Inflammatory macrophage treated with lipopolysaccharide for 1 hour (primary cell): ENCODE results near the gene CLK2.
"Not testable (repeated sequence)": the region's sequence is repeated elsewhere in the genome, so short reads cannot be mapped to it uniquely, and the experiment has no call there.

Experiments used
- DNase-seq, 2 donors: peaks; one replicate each; pipeline ENCODE4 v3.0.0-alpha.2; 2020 to 2022

Gene CLK2

DNA sequence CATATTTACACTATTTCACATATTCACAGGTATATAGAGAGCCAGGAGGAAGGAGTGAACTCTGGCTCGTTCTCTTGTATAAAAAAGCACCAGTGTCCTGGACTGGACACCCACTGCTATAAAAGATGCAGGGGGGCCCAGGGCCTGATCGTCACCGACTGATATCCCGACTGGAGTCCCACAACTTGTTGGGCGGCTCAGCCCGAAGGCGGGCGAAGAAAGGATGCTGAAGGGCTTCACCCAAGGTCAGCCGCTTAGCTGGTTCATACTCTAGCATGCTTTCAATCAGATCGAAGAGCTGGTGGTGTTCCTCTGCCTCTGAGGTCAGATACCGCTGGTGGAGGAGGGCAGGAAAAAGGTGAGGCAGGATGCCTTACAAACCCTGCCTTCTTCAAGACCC is 10.2 kb downstream of the CLK2 start:
- no peak for DNase-seq

DNA sequence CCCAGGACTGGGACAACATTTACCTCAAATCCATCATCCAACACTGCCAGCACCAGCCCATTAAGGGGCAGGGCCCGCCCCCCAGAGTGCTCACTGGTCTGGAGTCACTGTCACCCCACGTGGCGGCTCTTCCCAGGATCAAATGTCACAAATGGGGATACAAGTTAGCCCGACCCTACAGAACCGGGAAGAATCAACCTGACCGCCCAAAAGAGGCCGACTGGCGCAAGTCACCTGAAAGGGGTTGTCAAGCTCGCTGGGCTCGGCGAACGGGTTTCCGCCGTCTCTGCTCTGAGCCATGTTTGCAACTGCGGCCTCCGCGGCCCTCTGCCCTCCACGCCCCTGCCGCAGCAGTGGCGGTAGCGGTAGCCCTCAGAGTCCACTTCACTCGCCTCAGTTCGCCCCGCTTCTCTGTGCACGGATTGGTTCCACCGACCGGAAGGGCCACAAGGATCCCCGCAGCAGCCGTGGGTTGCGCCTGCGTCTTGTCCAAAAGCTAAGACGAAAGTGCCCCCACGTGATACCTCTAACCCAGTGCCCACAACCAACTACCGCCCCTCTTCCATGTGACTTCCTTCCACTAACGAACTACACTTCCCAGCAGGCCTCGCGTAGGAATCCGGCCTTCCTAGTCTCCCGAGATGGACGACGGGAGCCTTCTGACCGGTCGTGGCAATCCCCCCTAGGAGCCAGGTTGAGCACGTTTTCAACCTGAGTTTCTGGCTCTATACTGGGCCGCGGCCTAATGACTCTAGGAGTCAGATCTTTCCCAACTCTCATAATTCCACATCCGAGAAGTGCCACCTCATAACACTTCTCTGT is 11.2 kb downstream of the CLK2 start, which contains the start of gene SCAMP3:
SCAMP3 (minus strand) TSS at position 509 of the 822 bp plus-strand sequence; CDS start at position 300, 209 bp downstream.
- DNase-seq: peak; percentile 98

DNA sequence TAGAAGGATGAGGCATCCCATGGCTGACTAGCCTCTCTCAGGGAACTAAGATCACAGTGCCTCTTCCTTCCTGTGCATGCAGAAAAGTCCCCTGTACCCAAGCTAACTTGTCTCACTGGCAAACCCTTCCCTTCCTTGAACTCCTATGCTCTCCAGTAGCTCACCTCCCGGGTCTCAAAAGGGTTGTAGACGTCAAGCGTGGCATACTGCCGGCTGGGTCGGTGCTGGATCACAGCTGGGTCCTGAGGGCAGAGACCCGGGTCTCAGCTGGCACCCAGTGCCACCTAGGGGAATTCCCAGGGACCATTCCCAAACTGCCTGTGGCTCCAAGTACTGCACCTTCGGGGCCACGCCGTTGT is 11.8 kb downstream of the CLK2 start:
- peak; percentile 25 for DNase-seq

DNA sequence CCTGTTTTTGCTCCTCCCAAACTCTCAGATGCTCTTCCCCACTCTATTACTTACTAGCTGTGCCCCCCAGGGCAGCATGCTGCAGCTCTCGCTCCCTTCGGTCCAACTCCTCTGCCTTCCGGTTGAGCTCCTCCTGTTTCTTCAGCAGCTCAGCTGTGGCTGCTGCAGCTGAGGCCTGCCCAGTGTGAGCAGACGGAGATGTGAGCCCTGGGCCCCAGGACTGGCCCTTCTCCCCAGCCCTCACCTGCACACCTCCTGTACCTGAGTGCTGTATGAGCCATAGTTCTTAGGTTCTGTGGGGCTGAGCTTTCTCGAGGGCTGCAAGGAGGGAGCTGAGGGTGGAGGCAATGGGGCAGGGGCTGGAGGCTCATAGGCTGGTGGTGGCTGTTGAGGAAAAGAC is 13.0 kb downstream of the CLK2 start:
- no peak for DNase-seq

DNA sequence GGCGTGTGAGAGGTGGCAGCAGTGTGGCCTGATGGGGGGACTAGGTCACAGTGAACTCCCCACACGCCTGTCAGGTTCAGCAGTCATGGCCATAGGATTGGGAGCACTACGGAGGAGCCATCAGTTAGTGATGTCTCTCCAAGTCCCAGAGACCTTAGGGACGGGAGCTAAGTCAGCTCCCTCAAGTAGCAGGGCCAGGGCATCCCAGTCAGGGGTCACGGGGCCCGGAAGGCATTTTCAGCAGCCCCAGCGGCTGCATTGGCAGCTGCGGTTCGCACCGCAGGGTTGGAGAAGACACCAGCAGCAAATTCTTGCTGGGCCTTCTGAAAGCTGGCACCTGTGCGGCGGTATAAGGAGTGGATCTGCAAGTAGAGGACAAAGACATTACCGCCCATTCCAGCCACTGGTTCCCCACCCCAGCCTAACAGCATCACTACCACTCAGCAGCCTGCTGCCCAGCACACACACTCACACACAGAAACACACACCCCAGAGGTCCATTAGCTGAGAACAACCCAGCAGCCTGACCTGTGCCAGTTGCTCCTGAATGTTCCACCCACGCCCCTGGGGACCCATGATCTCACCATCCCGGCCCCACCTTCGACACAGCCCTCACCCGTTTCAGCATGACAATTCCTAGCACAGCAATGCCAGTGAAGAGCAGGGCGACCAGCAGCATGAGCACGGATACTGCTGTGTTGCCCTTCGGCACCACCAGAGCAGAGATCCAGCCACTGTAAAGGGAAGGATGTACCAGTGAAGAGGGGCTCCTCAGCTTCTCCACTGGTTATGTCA is 17.0 kb downstream of the CLK2 start:
- DNase-seq: no peak

GRCh38 chr1:155255243-155256007 is 17.9 kb downstream of the CLK2 start, which contains the start of gene ENTREP3:
Gene ENTREP3 (minus strand): TSS chr1:155255483. CDS start chr1:155254877, 606 bp downstream.
- peak; percentile 55 to 73 for DNase-seq

DNA sequence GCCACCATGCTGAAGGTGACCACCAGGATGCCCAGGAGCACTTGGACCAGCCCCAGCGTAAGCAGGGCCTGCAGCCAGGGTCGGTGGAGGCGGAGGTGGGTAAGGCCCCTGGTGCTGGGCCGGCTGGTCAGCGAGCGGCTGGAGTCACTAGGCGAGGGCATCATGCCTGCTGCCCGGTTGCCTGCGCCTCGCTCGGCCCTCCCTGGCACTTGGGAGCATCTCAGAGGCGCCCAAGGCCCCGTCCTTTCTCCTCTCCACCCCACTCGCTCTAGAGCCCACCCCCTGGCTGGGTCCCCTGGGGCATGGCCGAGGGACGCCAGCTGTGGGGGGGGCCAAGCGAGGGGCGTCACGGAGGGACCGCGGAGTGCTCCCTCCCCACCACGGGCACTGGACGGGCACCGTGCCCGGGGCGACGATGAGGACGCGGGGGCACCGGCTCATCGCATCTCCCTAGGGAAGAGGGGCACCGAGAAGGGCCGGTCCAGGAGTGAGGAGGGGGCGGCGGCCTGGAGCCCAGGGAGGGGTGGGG is 18.5 kb downstream of the CLK2 start:
- no peak for DNase-seq

DNA sequence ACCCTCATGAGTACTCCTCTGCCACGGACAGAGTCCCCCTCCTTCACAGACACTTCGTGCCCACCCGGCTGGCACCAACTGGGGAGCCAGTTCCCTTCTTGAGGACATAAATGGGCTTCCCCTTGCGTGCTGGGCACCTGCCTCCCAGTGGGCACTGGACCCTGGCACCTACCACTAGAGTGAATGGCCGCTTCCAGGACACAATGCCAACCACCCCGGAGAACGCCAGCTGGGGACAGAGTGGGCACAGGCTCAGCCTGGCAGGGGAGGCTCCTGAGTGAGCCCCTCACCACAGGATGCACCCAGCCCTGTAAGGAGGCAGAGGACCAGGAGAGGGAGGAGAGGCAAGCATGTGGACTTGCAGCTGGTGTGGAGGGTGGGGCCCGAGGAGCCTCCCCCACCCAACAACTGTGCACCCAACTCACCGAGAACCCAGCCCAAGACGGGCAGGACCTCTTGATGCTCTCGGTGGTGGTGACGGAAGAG is 19.0 kb downstream of the CLK2 start:
- DNase-seq: no peak

GRCh38 chr1:155253797-155254196 is 19.5 kb downstream of the CLK2 start:
- no peak for DNase-seq

DNA sequence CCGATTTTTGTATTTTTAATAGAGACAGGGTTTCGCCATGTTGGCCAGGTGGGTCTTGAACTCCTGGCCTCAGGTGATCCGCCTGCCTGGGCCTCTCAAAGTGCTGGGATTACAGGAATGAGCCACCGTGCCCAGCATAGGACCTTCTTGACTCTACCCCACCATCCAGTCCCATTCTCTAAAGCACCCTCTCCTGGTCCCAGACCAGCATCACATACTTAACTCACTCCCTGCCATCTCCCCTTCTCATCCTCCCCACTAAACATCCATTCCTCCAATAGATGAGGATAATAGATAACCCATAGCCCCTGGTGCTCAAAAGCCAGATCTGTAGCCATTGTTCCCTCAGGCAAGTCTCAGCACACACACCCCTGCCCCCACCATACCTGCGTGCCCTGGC is 20.1 kb downstream of the CLK2 start:
- DNase-seq: no peak

GRCh38 chr1:155251566-155251965 is 21.7 kb downstream of the CLK2 start:
- DNase-seq: no peak

GRCh38 chr1:155250633-155251449 is 22.5 kb downstream of the CLK2 start:
- DNase-seq: peak; percentile 81 to 98

GRCh38 chr1:155250246-155250632 is 23.1 kb downstream of the CLK2 start:
- no peak for DNase-seq

DNA sequence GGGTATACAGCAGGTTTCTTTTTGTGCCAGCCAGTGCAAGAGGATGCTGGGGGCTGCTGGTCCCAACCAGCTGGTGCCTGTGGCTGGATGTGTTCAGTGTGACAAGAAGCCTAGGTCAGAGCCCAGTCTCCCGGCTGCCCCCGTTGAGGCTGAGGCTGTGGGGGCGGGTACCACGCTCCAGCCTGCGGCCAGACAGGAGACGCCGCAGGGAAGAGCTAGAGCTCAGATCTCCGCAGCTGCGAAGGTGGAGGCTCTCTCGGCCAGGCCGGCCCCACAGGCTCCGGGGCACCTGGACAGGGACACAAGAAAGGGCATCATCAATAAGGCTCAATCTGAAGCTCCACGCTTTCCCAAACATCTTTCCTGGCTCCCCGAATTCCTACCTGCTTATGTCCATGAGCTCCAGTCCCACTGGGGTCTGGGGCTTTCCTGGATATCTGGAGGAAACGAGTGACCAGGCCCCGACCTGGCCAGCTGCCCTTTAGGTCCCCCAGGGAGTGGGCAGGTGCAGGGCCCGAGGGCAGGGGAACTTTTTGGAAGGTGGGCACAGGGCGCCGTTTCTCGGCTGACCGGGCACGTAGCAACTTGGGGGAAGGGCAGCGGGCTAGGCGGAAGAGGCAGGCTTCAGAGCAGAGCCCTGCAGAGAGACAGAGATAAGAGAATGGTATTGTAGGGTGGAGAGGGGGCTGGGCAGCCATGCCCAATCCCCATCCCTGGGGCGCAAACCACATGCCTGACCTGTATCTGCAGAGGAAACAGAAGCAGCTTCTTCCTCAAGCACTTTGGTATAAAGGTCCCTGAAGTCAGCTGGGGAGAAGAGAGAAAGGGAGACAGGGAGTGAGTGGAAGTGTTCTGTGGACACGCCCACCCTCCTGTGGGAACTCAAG is 25.4 kb downstream of the CLK2 start:
- DNase-seq: no peak

- DNase-seq: not testable (repeated sequence)
Measured at GRCh38 chr1:155246796-155247195, 26.5 kb downstream of the CLK2 start.

DNA sequence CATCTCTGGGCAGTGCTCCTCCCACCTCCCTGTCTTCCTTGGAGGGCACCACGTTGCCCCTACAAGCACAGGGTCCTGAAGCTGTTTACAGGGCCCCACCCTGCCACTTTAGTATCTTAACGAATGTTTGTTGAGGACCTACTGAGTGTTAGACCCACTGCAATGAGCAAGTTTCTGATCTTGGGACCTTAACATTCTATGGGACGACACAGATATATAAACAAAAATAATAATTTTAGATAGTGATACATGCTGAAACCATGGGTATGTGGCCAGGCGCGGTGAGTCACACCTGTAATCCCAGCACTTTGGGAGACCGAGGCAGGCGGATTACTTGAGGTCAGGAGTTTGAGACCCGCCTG is 28.2 kb downstream of the CLK2 start:
- no peak for DNase-seq

- DNase-seq: peak; percentile 95
Measured at GRCh38 chr1:155244368-155245162, 28.7 kb downstream of the CLK2 start.

DNA sequence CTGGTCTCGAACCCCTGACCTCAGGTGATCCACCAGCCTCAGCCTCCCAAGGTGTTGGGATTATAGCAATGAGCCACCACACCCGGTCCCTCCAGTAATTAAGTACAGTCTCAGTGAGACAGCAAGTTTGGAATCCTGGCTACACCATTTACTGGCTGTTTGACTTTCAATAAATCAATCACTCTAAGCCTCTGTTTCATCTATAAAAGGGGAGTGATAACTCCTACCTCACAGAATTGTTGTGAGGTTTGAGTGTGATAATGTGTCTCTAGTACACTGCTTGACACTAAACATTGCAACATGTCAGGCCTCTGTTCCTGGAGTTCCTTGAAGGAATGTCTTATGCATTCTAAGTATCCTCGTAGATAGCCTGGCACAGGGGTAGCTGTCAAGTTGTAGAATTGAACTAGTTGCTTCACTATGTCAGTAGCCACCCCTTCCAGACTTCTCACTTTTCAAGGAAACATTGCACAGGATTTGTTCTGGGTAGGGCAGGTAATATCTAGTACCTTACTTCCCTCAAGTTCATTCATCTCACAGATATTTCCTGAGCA is 30.4 kb downstream of the CLK2 start:
- no peak for DNase-seq

GRCh38 chr1:155241841-155242264 is 31.5 kb downstream of the CLK2 start:
- DNase-seq: peak; percentile 82 to 86
